ENCODE data around the gene PCSK2. TPM values are rescaled to one million over a fixed set of nuclear protein-coding genes. Genes with fewer than 3 reads are reported as not detected.

Gene PCSK2
- total RNA-seq, 1 experiment from 2014 or later: not detected

- Mint-ChIP-seq H3K4me1 (ENCODE audit: insufficient read depth, unreplicated experiment) (no peaks in the 10 kb centered on the region), H3K36me3 (ENCODE audit: insufficient read depth, unreplicated experiment) (no peaks in the 10 kb centered on the region), H3K9me3 (ENCODE audit: unreplicated experiment) (no peaks in the 10 kb centered on the region), H3K27me3 (ENCODE audit: insufficient read depth, unreplicated experiment) (peaks cover 16% of the 10 kb centered on the region), H3K4me3 (ENCODE audit: unreplicated experiment) (no peak overlapping the region), H3K27ac (ENCODE audit: low read depth, unreplicated experiment) (no peak overlapping the region)
- BruUV-seq (replicated peaks): no TSS peak
- ChIA-PET CTCF (interaction anchor here (0.6 kb wide), 1 partner anchor 294 kb away, joined by 3 read pairs; no protein-coding TSS in a partner anchor), POLR2A (no interaction called here)
- intact Hi-C loops (cut with micrococcal nuclease): no loop called here
- no peak for TF ChIP-seq CTCF (IDR thresholded peaks at IDR 0.05; ENCODE audit: unreplicated experiment)
- DNase-seq (ENCODE audit: unreplicated experiment): no peak
Observed at GRCh38 chr20:17467120-17467655, 240.3 kb downstream of the PCSK2 start.

- no peak overlapping the region for H3K4me3 Mint-ChIP-seq (ENCODE audit: unreplicated experiment)
- no TSS peak for BruUV-seq (replicated peaks)
- no peak for DNase-seq (ENCODE audit: unreplicated experiment)
- no peak for TF ChIP-seq CTCF (IDR thresholded peaks at IDR 0.05; ENCODE audit: unreplicated experiment)
- H3K27me3 Mint-ChIP-seq (ENCODE audit: insufficient read depth, unreplicated experiment): peaks cover 5% of the 10 kb centered on the region
- ChIA-PET POLR2A (no interaction called here), CTCF (interaction anchor here (0.7 to 0.9 kb wide), 2 partner anchors 161 to 666 kb away, joined by 3 to 4 read pairs; no protein-coding TSS in a partner anchor)
- intact Hi-C loops (cut with micrococcal nuclease): no loop called here
- no peaks in the 10 kb centered on the region for H3K9me3 Mint-ChIP-seq (ENCODE audit: unreplicated experiment)
- H3K36me3 Mint-ChIP-seq (ENCODE audit: insufficient read depth, unreplicated experiment): no peaks in the 10 kb centered on the region
- no peaks in the 10 kb centered on the region for H3K4me1 Mint-ChIP-seq (ENCODE audit: insufficient read depth, unreplicated experiment)
- no peak overlapping the region for H3K27ac Mint-ChIP-seq (ENCODE audit: low read depth, unreplicated experiment)
Observed at GRCh38 chr20:17468073-17468840, 241.4 kb downstream of the PCSK2 start.

- ChIA-PET CTCF (interaction anchor here (0.5 to 0.9 kb wide), 7 partner anchors 27 to 1270 kb away, joined by 3 to 4 read pairs (median 3); no protein-coding TSS in a partner anchor), POLR2A (no interaction called here)
- intact Hi-C loops (cut with micrococcal nuclease): no loop called here
- no peak for TF ChIP-seq CTCF (IDR thresholded peaks at IDR 0.05; ENCODE audit: unreplicated experiment)
- Mint-ChIP-seq H3K27ac (ENCODE audit: low read depth, unreplicated experiment) (no peak overlapping the region), H3K36me3 (ENCODE audit: insufficient read depth, unreplicated experiment) (peaks cover 3% of the 10 kb centered on the region), H3K9me3 (ENCODE audit: unreplicated experiment) (no peaks in the 10 kb centered on the region), H3K4me1 (ENCODE audit: insufficient read depth, unreplicated experiment) (no peaks in the 10 kb centered on the region), H3K4me3 (ENCODE audit: unreplicated experiment) (no peak overlapping the region), H3K27me3 (ENCODE audit: insufficient read depth, unreplicated experiment) (no peaks in the 10 kb centered on the region)
- DNase-seq (ENCODE audit: unreplicated experiment): no peak
- no TSS peak for BruUV-seq (replicated peaks)
Observed at GRCh38 chr20:17469246-17470030, 242.6 kb downstream of the PCSK2 start.

GRCh38 chr20:17470521-17470920, 243.7 kb downstream of the PCSK2 start:
- CTCF ChIA-PET: no interaction called here
- Mint-ChIP-seq H3K9me3 (ENCODE audit: unreplicated experiment) (no peaks in the 10 kb centered on the region), H3K27ac (ENCODE audit: low read depth, unreplicated experiment) (no peak overlapping the region), H3K36me3 (ENCODE audit: insufficient read depth, unreplicated experiment) (peaks cover 6% of the 10 kb centered on the region), H3K27me3 (ENCODE audit: insufficient read depth, unreplicated experiment) (no peaks in the 10 kb centered on the region), H3K4me1 (ENCODE audit: insufficient read depth, unreplicated experiment) (no peaks in the 10 kb centered on the region), H3K4me3 (ENCODE audit: unreplicated experiment) (no peak overlapping the region)
- no peak for TF ChIP-seq CTCF (IDR thresholded peaks at IDR 0.05; ENCODE audit: unreplicated experiment)
- POLR2A ChIA-PET: interaction anchor here (0.6 kb wide), 1 partner anchor 12 kb away, joined by 3 read pairs; no protein-coding TSS in a partner anchor
- BruUV-seq (replicated peaks): no TSS peak
- DNase-seq (ENCODE audit: unreplicated experiment): no peak
- intact Hi-C loops (cut with micrococcal nuclease): no loop called here

Measured in MCF 10A (cell line).